Endothelial cell of umbilical vein (primary cell): ENCODE results near the gene SLC44A2. TPM values are rescaled to one million over a fixed set of nuclear protein-coding genes. Genes with fewer than 3 reads are reported as not detected.

ENCODE experiments used
- BruUV-seq: library from RNA; stranded (reverse); fragments of 400-500 nt; replicated peaks from 2 replicates; lab custom pipeline; 2021; lab: Mats Ljungman, UMichigan
- CTCF ChIA-PET: fragments of 300-600, 350-600 bp; sonication (Branson Sonifier 250); formaldehyde crosslinking; loops from one replicate; lab custom pipeline; 2021; ENCODE audit warnings: antibody characterized with exemption, inconsistent platforms; lab: Charles Lee
- POLR2A ChIA-PET: fragments of 300-600, 350-600 bp; sonication (Branson Sonifier 250); formaldehyde crosslinking; loops from one replicate; lab custom pipeline; 2021; ENCODE audit warnings: antibody characterized with exemption, inconsistent platforms; lab: Charles Lee
- DNase-seq: peaks from one replicate; pipeline ENCODE4 v3.0.0-alpha.2; 2011; ENCODE audit warnings: low read depth, low spot score
- FAIRE-seq: peaks from 2 replicates; lab custom pipeline; 2011; peaks lifted over from hg19 to GRCh38; lab: Jason Lieb, UNC
- H2AFZ ChIP-seq: 2 replicates; pipeline ENCODE4 v1.6.0; 2012; ENCODE audit warnings: low read depth, low read length, control low read depth, inconsistent platforms
- H3K27ac ChIP-seq: 2 replicates; pipeline ENCODE4 v1.5.1; 2011; ENCODE audit warnings: low read depth, mild to moderate bottlenecking, control low read depth, low read length, moderate library complexity; ENCODE audit not compliant: insufficient read depth
- H3K27me3 ChIP-seq, 2 experiments: 2 replicates each; pipeline versions ENCODE4 v1.6.0 to v1.6.1; 2011; ENCODE audit warnings: low read length in 2 of 2, mixed read lengths in 1 of 2; ENCODE audit not compliant: control insufficient read depth in 2 of 2, insufficient read depth in 2 of 2
- H3K36me3 ChIP-seq, 2 experiments: 2 replicates in 1 of 2; 3 replicates in 1 of 2; pipeline ENCODE4 v1.5.1; 2011; ENCODE audit warnings: low read length in 2 of 2, mild to moderate bottlenecking in 1 of 2, moderate library complexity in 1 of 2; ENCODE audit not compliant: control insufficient read depth in 2 of 2, insufficient read depth in 2 of 2; ENCODE audit errors: extremely low read depth in 1 of 2
- H3K4me1 ChIP-seq: 3 replicates; pipeline ENCODE4 v1.5.1; 2011; ENCODE audit warnings: mild to moderate bottlenecking, low read length; ENCODE audit not compliant: control insufficient read depth, insufficient read depth; ENCODE audit errors: extremely low read depth
- H3K4me2 ChIP-seq: 2 replicates; pipeline ENCODE4 v1.6.1; 2011; ENCODE audit warnings: low read length, control low read depth, mixed read lengths; ENCODE audit not compliant: insufficient read depth
- H3K4me3 ChIP-seq, 3 experiments: fragments of 200-600 bp in 1 of 3; sonication (generic), shearing (Covaris generic) in 1 of 3; replicated peaks in 1 of 3; 2 replicates each; pipeline ENCODE4 v1.5.1; 2011 to 2016; ENCODE audit warnings: control low read depth in 3 of 3, low read length in 3 of 3, mild to moderate bottlenecking in 2 of 3, inconsistent platforms in 1 of 3, low read depth in 1 of 3, moderate library complexity in 1 of 3; ENCODE audit not compliant: insufficient read depth in 1 of 3
- H3K79me2 ChIP-seq: 2 replicates; pipeline ENCODE4 v1.6.0; 2012; ENCODE audit warnings: low read length, inconsistent platforms; ENCODE audit not compliant: control insufficient read depth, insufficient read depth
- H3K9ac ChIP-seq: replicated peaks from 2 replicates; pipeline ENCODE3; 2011; ENCODE audit warnings: low read length, control low read depth; ENCODE audit not compliant: insufficient read depth; ENCODE audit errors: extremely low read depth
- H3K9me1 ChIP-seq: replicated peaks from 3 replicates; pipeline ENCODE4 v1.6.0; 2011; ENCODE audit warnings: mild to moderate bottlenecking, low read length; ENCODE audit not compliant: control insufficient read depth, insufficient read depth; ENCODE audit errors: extremely low read depth
- H3K9me3 ChIP-seq: replicated peaks from 2 replicates; pipeline ENCODE4 v1.5.1; 2012; ENCODE audit warnings: low read length, inconsistent platforms; ENCODE audit not compliant: control insufficient read depth, insufficient read depth
- H4K20me1 ChIP-seq: replicated peaks from 2 replicates; pipeline ENCODE3; 2011; ENCODE audit warnings: mild to moderate bottlenecking, low read length; ENCODE audit not compliant: control insufficient read depth, insufficient read depth; ENCODE audit errors: extremely low read depth
- CTCF ChIP-seq, 2 donors: IDR thresholded peaks; 1 replicate in 1 of 2; 2 replicates in 1 of 2; pipeline ENCODE4 v1.5.1; 2011; ENCODE audit warnings: low read length in 2 of 2, mild to moderate bottlenecking in 2 of 2, moderate library complexity in 2 of 2, control low read depth in 1 of 2, inconsistent platforms in 1 of 2, low read depth in 1 of 2; ENCODE audit not compliant: insufficient read depth in 1 of 2; ENCODE audit errors: extremely low read depth in 1 of 2
- EZH2 ChIP-seq: IDR thresholded peaks from 2 replicates; pipeline ENCODE4 v1.6.1; 2012; ENCODE audit warnings: borderline replicate concordance, low read depth, mild to moderate bottlenecking, moderate library complexity, low read length, inconsistent platforms; ENCODE audit not compliant: severe bottlenecking
- FOS ChIP-seq: IDR thresholded peaks from 2 replicates; pipeline ENCODE4 v1.6.1; 2011; ENCODE audit warnings: mild to moderate bottlenecking, low read length, moderate library complexity, borderline replicate concordance; ENCODE audit not compliant: insufficient read depth
- GATA2 ChIP-seq: IDR thresholded peaks from 2 replicates; pipeline ENCODE4 v1.7.0; 2011; ENCODE audit warnings: low read depth, mild to moderate bottlenecking, moderate library complexity, mixed read lengths, low read length; ENCODE audit not compliant: insufficient read length, insufficient read depth
- JUN ChIP-seq: IDR thresholded peaks from 2 replicates; pipeline ENCODE4 v1.6.1; 2011; ENCODE audit warnings: borderline replicate concordance, low read depth; ENCODE audit not compliant: insufficient read length, insufficient read depth
- MYC ChIP-seq: IDR thresholded peaks from one replicate; pipeline ENCODE4 v1.6.1; 2011; ENCODE audit warnings: mild to moderate bottlenecking, low read depth, low read length
- POLR2A ChIP-seq: IDR thresholded peaks from 2 replicates; pipeline ENCODE4 v1.6.1; 2012; ENCODE audit warnings: low read depth, mild to moderate bottlenecking, control low read depth, low read length
- POLR2AphosphoS5 ChIP-seq: IDR thresholded peaks from 2 replicates; pipeline ENCODE4 v1.6.1; 2012; ENCODE audit warnings: low read depth, mild to moderate bottlenecking, control low read depth, low read length, moderate library complexity; ENCODE audit not compliant: insufficient read depth
- dilution Hi-C: fragments of 300-500 bp; cut with MboI; formaldehyde crosslinking; loops from one replicate; pipeline ENCODE4 v1.15.0; 2019; ENCODE audit warnings: low sequenced_read_pairs; ENCODE audit not compliant: extremely low pct_ligation_motif_present
- intact Hi-C: fragments of 100-400 bp; cut with micrococcal nuclease; formaldehyde crosslinking; loops from one replicate; pipeline ENCODE4 v1.10.0; 2022
- polyA plus RNA-seq, 4 experiments: library from polyadenylated mRNA; depleted of rRNA in 3 of 4; stranded (reverse) in 3 of 4; unstranded in 1 of 4; fragments of >200 nt; gene quantifications; 2 replicates each; pipeline versions ENCODE4 v1.2.1 to v1.2.3, GENCODE V29; 2011 to 2012; ENCODE audit warnings: missing spikeins in 1 of 4
- total RNA-seq: library from RNA; stranded (reverse); gene quantifications from 2 replicates; pipeline ENCODE4 v1.2.3, GENCODE V29; 2021
- TF ChIP-seq, protein P1 (sequence below): IDR thresholded peaks from 2 replicates; pipeline ENCODE4 v1.6.1; 2011; ENCODE audit not compliant: insufficient read depth, insufficient read length

Gene SLC44A2
- total and polyA plus RNA-seq, 2 donors (not counting 3 experiments of a cell fraction or from before 2014, with no cell fraction given), result 97.7 to 130 TPM

DNA sequence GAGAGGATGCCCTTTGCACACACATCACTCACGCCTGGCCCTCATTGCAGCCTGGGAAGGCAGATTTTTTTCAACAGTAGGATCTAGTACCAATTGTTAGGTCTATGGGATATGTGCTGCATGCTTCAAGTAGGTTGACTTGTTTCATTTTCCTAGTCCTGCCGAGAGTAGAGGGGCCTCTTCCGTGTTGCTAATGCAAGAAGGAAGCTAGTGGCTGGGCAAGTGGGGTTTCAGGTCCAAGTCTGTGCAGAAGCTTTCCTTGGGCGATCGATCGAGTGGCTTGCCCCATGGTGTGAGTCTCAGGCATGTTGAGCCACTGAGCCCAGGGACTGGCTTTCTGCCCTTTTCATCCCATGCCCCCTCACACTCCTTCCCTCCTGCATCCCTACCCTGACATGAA lies 42.5 kb downstream of the SLC44A2 start:
- peaks cover 8 to 16% of the 10 kb centered on the region in 2 experiments for H3K36me3 ChIP-seq
- BruUV-seq, result no TSS peak
- intact Hi-C loops, result no loop called here
- H3K9me3 ChIP-seq, result no peaks in the 10 kb centered on the region
- no peak overlapping the region for H3K4me3 ChIP-seq
- no peak for TF ChIP-seq POLR2A
- no peak for TF ChIP-seq MYC
- TF ChIP-seq, protein P1, sequence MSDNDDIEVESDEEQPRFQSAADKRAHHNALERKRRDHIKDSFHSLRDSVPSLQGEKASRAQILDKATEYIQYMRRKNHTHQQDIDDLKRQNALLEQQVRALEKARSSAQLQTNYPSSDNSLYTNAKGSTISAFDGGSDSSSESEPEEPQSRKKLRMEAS, result no peak
- no peak for TF ChIP-seq EZH2
- TF ChIP-seq FOS, result no peak
- no peak for TF ChIP-seq POLR2AphosphoS5
- TF ChIP-seq CTCF (IDR thresholded peaks at IDR 0.05; ENCODE audit: extremely low read depth in 1 of 2, insufficient read depth in 1 of 2, low read depth in 1 of 2, low read length in 2 of 2), result no peak
- TF ChIP-seq JUN, result no peak
- no peak for TF ChIP-seq GATA2
- no peak overlapping the region for H3K9ac ChIP-seq
- DNase-seq, result no peak
- H4K20me1 ChIP-seq, result peaks cover 17% of the 10 kb centered on the region
- POLR2A ChIA-PET, result interaction anchor here (1.2 kb wide), 1 partner anchor 21 kb away, joined by 3 read pairs; no protein-coding TSS in a partner anchor
- no peak overlapping the region for H3K4me2 ChIP-seq
- dilution Hi-C loops, result no loop called here
- CTCF ChIA-PET, result interaction anchor here (1.2 kb wide), 1 partner anchor 10 kb away, joined by 3 read pairs; no protein-coding TSS in a partner anchor
- no peaks in the 10 kb centered on the region for H3K9me1 ChIP-seq
- no peaks in the 10 kb centered on the region for H3K27me3 ChIP-seq
- H3K4me1 ChIP-seq, result no peaks in the 10 kb centered on the region
- H3K79me2 ChIP-seq, result peaks cover 99% of the 10 kb centered on the region
- FAIRE-seq, result no peak
- H2AFZ ChIP-seq, result no peak overlapping the region
- no peak overlapping the region for H3K27ac ChIP-seq
